ENCODE measurements around the gene PDCD1LG2.

The PDCD1LG2 gene

DNA sequence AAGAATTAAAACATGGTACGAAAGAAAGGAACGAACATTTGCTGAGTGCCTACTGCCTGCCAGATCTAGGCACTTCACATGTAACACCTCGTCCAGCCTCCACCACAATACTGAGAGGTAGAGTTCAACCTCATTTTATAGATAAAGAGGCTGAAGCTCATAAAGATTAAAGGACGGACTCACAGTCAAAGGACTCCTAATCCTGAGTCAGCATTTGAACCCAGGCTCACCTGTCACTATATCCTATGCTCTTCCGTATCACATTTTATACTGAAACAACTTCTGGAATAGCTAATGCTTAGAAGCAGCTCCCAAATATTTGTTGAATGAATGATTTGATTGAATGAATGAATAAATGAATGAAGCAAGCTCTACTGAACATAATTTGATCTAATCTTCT, 22.5 kb downstream of the PDCD1LG2 start:
- DNase-seq: no peak

GRCh38 chr9:5536684-5537083, 26.4 kb downstream of the PDCD1LG2 start:
- no peak for DNase-seq

DNA sequence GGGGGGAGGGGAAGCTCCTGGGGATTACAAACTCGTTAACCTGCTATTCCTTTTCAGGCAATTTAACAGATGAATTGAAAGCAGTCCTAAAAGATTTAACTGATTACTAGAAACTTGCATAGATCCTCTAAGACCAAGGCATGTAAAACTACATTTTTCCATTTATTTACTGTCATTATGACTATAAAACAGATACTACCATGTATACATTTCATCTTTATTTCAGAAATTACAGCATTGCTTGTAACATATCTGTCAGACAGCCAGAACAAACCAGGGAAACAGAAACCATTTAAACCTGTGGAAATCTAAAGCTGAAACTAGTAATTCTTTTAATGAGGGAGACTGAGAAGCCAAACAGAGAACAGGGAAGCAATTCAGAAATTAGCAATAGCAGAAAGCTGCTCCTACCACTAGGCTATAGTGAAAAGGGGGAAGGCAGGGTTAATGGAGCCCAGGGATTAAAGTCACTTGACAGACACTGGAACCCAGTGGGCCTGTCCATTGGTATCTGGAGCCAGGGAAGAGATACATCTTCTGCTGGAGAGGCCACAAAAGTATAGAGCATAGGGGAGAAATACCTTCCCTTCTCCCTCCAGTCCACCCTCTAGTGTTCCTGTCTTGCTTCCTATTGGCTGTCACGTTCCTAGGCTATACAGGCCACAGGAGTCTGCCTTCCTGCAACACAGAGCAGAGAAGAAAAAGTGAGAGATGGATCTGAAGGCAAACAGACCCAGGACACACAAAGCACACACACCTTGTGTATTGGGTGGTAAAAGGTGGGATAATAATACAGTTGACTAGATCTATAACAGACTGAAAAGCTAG, 33.8 kb downstream of the PDCD1LG2 start:
- DNase-seq: no peak

DNA sequence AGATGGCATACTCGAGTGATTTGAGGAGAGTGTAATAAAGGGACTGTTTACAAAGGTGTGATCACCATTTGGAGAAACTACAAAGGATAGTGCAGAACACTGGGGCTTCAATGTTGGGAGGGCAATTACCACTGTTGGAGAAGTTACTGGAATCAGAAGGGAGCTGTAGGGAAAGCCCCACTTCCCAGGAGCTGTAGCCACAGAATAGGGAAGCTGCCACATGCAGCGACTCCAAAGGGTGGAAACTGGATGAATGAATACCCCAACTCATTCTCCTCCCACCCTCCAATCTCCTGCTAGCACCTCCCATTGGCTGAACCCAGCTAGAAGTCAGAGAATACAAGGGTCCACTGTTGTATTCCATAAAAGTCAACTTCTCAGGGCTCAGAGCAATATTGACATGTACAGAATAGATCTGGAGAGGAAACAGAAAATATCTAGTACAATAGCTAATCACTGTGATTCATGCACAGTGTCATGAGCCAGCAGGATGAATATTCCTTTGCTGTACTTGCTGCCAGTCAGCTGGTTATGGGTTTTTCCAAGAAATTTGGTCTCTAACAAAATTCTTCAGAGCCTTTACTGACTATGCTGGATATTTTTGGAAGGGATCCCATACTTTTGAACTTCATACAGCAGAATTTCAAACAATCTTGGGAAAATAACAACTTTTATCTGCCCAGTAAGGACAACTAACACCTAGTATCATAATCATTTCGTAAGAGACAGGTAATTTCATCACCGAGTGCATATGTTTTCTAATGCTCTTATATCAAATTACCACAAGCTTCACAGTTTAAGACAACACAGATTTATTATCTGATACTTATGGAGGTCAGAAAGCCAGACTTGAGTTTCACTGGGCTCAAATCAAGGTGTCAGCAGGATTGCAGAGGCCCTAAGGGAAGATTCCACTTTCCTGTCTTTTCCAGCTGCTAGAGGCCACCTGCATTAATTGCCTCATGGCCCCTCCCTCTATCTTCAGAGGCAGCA, 39.6 kb downstream of the PDCD1LG2 start:
- no peak for DNase-seq

DNA sequence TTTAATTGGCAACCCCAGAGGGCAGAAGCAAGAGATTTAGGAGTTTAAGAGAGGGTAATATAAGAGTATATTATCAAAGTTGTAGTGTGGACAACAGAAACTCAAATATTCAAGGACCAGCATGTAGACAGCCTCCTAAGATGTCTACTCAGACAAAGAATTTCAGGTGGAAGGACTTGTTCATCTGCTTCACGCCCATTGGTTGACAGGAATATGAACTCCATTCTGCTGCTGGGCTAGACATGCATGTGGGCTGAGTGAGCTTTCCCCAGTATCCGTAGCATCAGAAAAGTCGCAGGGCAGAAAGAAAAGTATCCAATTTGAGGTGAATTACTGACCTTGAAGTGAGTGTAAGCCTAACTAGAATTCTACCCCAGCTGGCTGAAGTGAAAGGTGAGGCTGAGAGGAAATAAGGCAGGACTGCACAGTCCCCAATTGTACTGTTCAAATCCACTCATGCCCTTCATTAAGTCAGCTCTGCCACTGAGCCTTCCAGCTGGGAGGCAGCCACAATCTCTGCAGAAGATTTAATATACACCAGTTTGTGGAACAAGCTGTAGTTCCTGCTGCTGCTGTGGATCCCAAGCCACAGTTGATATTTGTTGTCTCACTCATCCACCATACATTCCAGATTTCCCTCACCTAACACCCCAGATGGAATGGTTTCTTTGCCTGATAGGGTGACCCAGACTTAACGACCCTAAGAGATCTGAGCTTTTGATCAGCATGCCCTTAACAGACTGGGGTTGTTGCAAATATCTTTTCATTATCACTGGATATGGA, 41.2 kb downstream of the PDCD1LG2 start:
- no peak for DNase-seq

GRCh38 chr9:5552301-5552700, 42.0 kb downstream of the PDCD1LG2 start:
- DNase-seq: no peak

GRCh38 chr9:5553211-5553610, 42.9 kb downstream of the PDCD1LG2 start:
- DNase-seq: no peak

- DNase-seq: no peak
Observed at GRCh38 chr9:5554254-5554653, 43.9 kb downstream of the PDCD1LG2 start.

GRCh38 chr9:5556101-5556705, 45.9 kb downstream of the PDCD1LG2 start:
- no peak for DNase-seq

- DNase-seq: no peak
Observed at GRCh38 chr9:5557606-5558587, 47.6 kb downstream of the PDCD1LG2 start.

DNA sequence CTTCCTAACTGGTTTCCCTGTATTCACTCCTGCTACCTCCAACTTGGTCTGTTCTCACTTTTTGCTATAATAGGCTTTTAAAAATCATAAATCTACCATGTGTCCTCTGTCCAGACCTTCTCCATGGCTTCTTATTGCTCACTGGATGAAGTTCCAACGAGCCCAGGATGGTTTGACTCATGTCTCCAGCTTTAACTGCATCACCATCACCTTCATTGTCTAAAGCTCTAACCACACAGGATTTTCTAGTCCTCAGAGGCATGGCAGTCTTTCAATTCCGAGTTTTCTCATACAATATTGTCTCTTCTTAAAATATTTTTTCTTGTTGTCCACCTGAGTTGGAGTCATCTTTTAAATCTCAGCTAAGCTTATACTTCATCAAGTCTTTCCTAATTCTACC, 49.3 kb downstream of the PDCD1LG2 start:
- no peak for DNase-seq

DNA sequence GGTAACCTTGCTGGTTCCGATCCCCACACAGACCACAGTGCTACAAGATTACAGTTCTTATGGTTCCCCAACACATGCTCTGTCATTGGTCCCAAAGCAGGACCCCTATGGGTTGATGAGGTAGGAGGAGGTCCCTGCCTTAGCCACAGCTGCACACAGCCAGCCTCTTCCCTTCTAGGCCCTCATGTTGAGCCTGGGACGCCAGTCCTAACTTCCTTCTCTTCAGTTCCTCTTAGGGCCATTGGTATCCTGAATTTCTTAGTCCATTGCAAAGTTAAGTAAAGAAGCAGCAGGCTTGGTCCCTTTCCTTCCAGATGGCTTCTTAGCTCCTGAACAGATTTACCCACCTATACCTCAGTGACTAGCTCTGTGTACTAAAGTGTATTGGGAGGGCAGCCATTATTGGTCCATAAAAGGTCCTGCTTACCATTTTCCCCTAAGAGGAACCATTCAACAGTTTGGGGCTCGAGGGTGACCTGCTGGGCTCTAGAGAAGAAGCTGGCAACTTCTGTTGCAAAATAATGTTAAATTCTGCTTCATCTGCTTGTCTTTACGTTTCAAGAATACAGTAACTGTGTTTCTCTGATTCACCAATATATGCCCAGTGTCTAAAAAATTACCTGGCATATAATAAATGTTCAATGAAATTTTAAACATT, 50.2 kb downstream of the PDCD1LG2 start:
- DNase-seq: no peak

DNA sequence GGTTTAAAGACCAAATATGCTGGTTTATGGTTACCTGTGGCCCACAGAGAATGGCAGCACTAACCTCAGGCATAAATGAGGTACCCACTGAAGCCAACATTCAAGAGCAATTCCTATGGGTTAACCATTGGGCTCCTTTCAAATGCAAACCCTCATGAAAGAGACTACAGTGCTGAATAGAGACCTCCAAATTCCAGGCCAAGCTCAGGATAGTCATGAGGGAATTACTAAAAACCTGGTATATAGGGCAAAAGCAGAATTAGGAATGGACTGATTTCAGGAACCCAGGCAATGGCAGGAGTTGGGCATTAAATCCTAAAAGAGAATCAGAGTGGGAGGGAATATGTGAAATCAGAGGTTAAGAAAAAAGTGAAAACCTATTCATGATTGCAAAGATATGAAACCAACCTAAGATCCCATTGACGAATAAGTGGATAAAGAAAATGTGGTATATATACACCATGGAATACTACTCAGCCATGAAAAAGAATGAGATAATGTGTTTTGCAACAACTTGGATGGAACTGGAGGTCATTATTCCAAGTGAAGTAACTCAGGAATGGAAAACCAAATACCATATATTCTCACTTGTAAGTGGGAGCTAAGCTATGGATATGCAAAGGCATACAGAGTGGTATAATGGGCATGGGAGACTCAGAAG, 51.6 kb downstream of the PDCD1LG2 start:
- DNase-seq: no peak

DNA sequence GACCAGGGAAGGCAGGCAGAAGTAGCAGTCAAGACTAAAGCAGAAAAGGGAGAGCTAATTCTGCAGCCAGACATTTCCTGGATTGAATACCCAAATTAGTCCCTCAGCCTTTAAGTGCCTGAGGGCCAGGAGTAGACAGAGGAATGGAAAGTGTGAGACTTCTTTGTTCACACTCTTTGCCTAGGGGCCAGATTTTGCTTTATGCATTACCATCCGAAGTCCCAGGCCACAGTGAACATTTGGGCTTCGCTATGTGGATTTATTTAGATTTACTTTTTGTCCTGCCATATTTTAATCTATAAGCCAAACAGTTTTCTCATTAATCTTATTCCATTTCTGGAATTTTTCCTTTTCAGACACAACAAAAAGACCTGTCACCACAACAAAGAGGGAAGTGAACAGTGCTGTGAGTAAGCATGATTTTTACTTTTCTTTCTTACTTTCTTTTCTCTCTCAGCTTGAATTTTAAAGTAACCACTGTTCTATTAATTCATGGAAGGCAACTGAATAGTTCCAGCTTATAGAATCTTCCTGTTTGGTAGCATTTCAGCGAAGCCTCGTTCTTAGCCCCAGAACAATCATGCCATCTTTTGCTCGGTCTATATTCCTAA, 52.6 kb downstream of the PDCD1LG2 start:
- no peak for DNase-seq

GRCh38 chr9:5563417-5563815, 53.1 kb downstream of the PDCD1LG2 start:
- DNase-seq: no peak

GRCh38 chr9:5563886-5564285, 53.6 kb downstream of the PDCD1LG2 start:
- no peak for DNase-seq

DNA sequence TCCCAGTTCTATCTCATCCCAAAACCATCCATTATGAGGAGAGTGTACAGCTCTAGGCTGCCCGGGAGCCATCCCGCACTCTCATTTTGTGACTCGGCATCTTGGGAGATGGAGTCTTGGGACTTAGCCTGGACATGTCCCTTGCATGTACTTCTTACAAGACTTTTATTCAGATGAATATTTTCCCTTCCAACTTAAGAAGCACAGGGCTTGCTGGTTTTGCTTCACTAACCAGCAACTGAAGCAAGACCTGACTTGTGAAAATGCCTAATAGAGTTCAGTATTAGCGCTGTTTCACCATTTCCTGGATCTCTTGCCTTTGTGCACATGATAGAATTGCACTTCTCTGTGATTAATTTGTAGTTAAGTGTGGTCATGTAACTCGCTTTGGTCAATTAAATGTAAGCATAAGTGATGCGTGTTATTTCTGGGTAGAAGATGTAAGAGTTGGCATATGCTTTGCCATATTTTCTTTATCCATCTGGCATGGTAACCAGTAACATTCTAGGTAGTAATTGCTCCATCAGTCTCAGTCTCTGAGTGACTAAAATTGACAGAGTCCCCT, 55.8 kb downstream of the PDCD1LG2 start:
- no peak for DNase-seq

DNA sequence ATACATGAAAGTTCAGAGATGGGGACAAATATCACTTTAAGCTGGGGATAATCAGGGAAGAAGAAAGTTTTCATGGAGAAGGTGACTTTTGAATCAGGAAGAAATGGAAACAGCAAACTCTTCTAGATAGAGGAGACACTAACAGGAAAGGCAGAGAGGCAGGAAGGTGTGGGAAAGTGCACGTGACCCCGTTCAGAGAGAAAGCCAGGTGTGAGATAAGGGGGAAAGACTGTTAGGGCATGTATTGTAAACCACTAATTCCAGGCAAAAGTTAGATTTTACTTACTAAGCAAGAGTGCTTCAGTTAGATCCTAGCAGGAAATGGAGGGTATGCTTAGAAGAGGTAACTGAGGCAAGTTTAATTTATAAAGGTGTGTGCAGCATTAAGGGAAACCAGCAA, 58.5 kb downstream of the PDCD1LG2 start:
- DNase-seq: no peak

DNA sequence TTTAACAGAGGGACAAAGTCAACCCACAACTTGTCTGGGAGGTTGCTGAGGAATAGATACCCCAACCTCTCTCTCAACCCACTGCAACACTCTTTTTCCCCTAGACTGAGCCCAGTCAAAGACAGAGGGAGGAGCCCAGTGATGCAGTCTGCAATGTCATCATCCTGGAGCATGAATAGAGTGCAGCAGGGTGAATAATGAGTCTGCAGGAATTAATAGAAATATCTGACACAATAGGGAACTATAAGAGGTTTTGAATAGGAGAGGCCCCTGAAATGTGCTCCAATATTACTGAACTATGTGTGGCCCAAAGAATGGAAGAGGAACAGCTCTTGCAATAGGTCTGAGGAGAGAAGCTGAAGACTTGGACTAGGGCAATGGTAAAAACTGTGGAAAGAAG, 59.1 kb downstream of the PDCD1LG2 start:
- no peak for DNase-seq

Measured in NCI-H1436 treated with DMSO at 0.1 percent for 48 hours (cell line).